ENCODE measurements around the gene PDGFRB.

PDGFRB gene

DNA sequence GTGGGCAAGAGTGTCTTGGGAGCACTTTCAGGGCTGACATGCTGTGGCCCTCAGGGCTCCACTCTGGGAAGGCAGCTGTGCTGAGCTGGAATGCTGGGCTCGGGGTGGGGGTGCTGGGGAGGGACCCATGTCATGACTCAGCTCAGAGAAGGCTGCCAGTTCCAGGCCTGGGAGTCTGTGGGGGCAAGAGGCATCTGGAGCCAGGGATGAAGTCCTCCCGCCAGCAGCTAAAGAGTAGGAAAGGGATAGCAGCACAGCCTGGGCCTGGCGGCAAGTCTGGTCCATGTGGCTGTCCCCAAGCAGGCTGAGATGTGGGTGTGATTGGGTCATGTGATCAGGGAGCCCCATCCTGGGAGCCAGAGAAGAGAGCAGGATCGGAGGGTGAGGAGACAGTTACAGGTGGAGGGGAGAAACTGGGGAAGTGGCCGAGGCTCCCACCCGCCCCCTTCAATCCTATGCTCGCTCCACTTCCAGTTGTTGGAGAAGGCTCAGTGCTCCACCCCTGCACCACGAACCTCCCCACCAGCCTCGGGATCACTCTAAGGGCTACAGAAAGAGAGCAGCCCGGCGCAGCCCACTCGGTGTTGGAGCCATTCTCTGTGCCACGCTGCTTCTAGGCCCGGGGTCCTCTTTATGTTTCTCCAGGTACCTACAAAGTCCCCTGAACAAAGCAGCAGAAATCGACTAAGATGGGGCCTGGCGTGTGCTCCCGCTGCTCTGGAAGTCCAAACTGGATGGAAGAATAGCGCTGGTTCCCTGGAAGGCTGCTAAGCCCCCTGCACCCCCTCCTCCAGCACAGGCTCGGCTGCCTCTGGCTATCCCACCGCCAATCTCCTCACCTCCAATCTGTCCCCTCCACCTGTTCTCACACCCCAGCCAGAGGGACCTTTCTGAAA lies 12.0 kb downstream of the PDGFRB start:
- DNase-seq, result no peak

DNA sequence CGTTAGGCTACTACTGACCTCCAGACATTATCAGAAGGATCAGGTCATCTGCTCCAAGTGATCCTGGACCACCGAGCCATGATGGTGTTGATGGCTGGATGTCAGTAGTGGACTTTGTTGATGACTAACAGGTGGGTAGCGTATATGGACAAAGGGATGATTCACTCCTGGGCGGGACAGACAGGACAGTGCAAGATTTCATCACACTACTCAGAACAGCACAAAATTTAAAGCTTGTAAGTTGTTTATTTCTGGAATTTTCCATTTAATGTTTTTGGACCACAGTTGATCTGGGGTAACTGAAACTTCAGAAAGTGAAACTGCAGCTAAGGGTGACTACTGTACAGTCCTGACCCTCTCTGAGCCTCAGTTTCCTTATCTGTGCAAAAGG lies 12.7 kb downstream of the PDGFRB start:
- DNase-seq, result no peak

DNA sequence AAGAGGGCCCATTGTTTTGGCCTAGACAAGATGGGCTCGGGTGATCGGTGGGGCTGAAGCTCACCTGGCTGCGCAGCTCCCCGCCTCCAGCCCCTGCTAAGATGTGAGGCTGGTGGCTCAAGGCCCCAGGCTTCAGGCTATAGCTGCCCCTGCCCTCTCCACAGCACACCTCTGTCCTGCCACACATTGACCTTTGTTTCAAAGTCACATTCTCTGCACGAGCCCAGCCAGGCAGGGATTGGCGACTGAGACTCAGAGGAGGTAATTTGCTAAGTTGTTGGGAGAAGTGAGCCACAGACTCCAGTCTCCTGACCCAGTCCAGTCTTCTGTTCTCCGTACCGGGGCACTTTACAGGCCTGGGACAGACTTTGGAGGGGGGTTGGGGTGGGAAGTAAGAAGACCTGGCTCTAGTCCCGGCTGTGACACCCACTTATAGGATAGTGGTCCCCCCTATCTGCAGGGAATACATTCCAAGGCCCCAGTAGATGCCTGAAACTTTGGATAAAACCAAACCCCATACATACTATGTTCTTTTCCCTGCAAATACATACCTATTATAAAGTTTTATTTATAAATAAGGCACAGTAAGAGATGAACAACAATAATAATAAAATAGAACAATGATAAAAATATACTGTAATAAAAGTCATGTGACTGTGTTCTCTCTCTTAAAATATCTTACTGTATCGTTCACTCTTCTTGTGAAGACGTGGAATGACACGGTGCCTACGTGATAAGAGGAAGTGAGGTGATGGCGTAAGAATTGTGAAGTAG lies 13.3 kb downstream of the PDGFRB start:
- no peak for DNase-seq

- no peak for DNase-seq
These were observed 14.0 kb downstream of the PDGFRB start for GRCh38 chr5:150141544-150142184.

- no peak for DNase-seq
These were observed 14.8 kb downstream of the PDGFRB start for GRCh38 chr5:150140830-150141229.

- no peak for DNase-seq
These were observed 16.3 kb downstream of the PDGFRB start for GRCh38 chr5:150139334-150139733.

DNA sequence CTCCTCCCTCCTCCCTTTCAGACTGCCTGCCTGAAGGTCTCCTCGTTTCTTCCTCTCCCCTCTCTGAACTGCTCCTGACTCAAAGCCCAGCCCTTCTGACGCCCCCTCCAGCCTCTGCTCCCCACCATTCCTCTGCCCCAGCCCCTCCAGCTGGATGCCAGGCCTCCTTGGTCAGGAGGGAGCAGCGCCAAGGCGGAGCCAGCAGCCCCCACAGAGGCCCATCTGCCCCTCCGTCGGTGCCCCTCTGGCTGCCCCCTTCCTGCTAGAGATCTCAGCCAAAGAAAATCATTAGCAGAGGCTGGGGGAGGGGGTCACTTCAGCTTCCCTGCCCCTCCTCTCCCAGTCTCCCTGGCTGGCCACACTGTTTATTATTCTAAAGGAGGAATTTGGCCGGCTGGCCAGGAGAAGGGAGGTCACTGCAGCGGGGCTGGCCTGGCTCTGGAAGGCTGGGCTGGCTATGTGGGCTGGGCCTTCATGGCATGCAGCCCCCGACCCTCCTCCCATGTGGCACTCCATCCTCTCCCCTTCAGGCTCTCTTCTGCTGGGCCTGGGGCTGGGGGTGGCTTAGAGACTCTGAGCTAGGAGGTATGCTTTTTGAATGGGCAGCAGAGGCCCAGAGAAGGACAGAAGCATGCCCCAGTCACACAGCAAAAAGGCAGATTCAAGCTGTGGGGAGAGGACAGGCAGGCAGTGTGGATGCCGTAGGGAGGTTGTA lies 16.9 kb downstream of the PDGFRB start:
- DNase-seq, result no peak

DNA sequence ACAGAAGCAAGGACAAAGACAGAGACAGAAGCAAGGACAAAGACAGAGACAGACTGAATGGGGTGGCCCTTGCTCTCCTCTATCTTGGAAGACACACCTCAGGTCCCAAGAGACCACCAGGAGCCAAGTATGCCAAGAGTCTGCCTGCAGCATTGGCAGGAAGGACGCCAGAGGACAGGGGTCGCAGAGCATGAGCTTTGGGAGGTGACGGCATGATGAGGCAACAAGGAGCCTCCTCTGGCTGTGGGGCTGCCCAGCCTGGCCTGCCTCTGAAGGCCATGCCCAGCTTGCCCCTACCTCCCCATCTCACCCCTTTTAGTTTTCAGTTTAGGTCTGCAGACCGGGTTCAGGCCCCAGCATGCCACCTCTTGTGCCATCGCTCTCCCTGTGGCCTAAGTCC lies 17.6 kb downstream of the PDGFRB start:
- no peak for DNase-seq

- DNase-seq, result no peak
These were observed 18.3 kb downstream of the PDGFRB start for GRCh38 chr5:150137168-150137957.

- DNase-seq, result no peak
These were observed 19.1 kb downstream of the PDGFRB start for GRCh38 chr5:150136305-150137167.

DNA sequence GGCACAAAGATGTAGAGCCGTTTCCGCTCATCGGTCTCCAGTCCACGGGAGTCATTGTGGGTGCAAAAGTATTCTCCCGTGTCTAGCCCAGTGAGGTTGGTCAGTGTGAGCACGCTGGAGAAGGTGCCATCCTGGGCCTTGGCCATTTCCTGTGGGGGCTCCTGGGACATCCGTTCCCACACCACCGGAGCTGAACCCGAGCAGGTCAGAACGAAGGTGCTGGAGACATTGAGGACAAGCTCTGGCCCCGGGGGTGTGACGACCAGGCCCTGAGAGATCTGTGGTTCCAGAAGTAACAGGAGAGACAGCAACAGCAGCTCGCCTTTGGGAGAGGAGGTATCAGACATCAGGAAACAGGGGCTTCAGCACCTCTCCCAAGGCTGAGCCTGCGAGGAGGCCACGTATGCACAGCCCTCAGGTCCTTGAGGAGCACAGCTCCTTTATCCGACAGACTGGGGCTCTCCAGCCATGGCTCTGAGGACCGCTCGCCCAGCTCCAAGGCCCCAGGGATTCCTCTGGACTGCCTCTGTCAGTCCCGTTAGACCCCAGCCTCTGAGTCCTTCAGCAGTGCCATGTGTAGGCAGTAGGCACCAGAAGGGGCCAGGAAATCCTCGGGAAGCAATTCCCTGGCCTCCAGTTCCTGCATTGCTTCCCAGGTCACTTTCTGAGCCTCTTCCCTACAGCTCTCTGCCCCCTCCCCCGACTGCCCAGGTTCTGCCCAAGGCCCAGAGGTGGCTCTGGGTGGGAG lies 19.9 kb downstream of the PDGFRB start:
- no peak for DNase-seq

- DNase-seq, result no peak
These were observed 21.5 kb downstream of the PDGFRB start for GRCh38 chr5:150134198-150134588.

DNA sequence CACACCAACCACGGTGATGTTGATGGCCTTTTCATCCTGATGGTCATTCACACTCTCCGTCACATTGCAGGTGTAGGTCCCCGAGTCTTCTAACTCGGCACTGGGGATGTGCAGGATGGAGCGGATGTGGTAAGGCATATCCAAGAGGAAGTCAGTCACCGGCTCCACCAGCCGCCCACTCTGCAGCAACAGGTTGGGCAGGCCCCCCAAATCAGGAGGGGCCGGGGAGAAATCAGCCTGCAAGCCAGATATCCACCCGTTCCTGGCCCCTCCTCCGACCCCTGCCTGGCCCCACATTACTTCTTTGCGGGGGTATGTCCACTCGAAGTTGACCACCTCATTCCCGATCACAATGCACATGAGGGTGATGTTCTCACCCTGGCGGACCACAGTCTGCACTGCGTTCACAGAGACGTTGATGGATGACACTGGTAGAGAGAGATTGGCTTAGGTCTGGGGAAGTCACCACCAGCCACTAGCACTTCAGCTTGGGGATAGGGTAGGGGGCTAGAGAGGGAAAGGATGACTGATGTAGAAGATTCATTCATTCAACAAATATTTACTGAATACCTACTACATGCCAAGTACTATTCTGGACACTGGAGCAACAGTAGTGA lies 22.0 kb downstream of the PDGFRB start:
- DNase-seq, result no peak

DNA sequence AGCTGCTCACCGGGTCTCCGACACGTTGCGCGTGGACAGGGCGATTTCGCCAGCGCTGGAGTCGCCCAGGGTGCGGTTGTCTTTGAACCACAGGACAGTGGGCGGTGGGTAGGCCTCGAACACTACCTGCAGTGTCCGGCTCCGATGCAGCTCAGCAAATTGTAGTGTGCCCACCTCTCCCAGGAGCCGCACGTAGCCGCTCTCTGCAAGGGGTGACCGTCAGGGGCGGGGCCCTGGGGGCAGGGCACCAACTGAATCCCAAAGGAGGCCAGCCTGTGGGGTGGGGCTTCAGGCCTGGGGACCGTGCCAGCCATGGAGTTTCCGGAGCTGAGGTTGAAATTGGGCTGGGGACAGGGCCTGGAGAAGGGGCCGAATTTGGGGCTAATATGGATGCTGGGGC lies 22.9 kb downstream of the PDGFRB start:
- DNase-seq, result no peak

GRCh38 chr5:150131978-150132694 lies 23.5 kb downstream of the PDGFRB start:
- no peak for DNase-seq

- DNase-seq, result no peak
These were observed 24.2 kb downstream of the PDGFRB start for GRCh38 chr5:150131461-150131860.

DNA sequence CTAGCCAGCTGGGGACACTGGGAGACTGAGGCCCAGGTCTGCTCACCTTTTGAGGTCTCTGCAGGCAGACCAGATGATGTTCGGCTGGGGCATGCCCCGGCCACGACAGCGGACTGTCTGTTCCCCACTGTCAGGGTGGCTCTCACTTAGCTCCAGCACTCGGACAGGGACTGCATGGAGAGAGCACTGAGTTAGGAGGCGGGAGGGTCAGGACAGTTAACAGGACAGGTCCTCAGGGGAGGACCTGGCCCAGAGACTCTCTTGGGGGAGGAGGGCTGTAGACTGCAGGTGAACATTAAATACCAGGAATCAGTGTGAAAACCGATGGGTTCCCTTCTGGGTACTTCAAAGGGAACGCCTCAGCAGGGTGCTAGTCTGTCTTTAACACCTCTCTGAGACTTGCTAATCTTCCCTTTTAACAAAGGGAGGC lies 25.1 kb downstream of the PDGFRB start:
- no peak for DNase-seq

DNA sequence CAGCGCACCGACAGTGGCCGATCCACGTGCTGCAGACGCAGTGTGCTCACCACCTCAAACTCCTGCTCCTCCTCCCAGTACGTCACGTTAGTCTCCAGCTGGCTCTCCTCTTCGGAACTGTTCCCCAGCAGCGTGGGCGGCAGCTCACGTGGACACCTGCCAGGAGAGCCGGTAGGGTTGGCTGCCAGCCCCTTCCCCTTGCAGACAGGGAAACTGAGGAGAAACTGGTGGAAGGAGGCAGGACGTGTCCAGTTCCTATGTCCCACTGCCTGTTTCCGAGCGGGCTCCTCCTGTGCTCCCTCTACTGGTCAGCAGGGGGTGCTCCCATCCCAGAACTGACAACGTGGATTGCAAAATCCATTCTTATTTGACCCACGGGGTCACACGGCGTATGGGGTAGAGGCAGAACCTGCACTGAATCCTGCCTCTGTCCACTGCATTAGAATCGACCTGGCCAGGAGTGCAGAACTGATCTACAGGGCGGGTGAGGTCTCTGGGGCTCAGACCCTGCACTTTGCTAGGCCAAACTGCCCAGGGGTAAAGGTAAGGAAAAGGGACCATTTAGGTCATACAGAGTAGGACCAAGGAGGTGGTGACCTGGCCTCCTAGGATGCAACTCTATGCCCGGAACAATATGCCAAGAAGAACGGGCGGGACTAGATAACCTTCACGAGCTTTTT lies 25.7 kb downstream of the PDGFRB start:
- DNase-seq, result no peak

GRCh38 chr5:150129454-150129812 lies 26.2 kb downstream of the PDGFRB start:
- DNase-seq, result no peak

Measured in T-helper 9 cell (primary cell).